AML-193 (cell line): ENCODE data around the gene PCSK4.
"Not testable (repeated sequence)": the region's sequence is repeated elsewhere in the genome, so short reads cannot be mapped to it uniquely, and the experiment has no call there.

Source experiments
- DNase-seq, 2 experiments: peaks; one replicate each; lab custom pipeline; 2025; lab: John Stamatoyannopoulos, UW

The PCSK4 gene

GRCh38 chr19:1490311-1491113 lies at the start of gene PCSK4:
Gene PCSK4 (minus strand): TSS chr19:1490350. CDS start chr19:1490346, 4 bp downstream.
- peak; percentile 99 to 100 for DNase-seq

GRCh38 chr19:1539749-1540148 lies 49.6 kb upstream of the PCSK4 start:
- not testable (repeated sequence) for DNase-seq

GRCh38 chr19:1538978-1539377 lies 48.8 kb upstream of the PCSK4 start:
- no peak for DNase-seq

GRCh38 chr19:1535699-1536098 lies 45.5 kb upstream of the PCSK4 start:
- DNase-seq, result not testable (repeated sequence)

GRCh38 chr19:1534972-1535371 lies 44.8 kb upstream of the PCSK4 start:
- no peak for DNase-seq

GRCh38 chr19:1533510-1534150 lies 43.5 kb upstream of the PCSK4 start:
- DNase-seq, result no peak

- DNase-seq, result no peak
Measured at GRCh38 chr19:1532003-1532402, 41.9 kb upstream of the PCSK4 start.

- DNase-seq, result no peak
Measured at GRCh38 chr19:1531587-1531986, 41.4 kb upstream of the PCSK4 start.

GRCh38 chr19:1530856-1531255 lies 40.7 kb upstream of the PCSK4 start:
- DNase-seq, result not testable (repeated sequence)

GRCh38 chr19:1529430-1529816 lies 39.3 kb upstream of the PCSK4 start:
- no peak for DNase-seq

- DNase-seq, result no peak
Measured at GRCh38 chr19:1528596-1529429, 38.7 kb upstream of the PCSK4 start.

GRCh38 chr19:1527650-1528309 lies 37.6 kb upstream of the PCSK4 start:
- DNase-seq, result no peak

GRCh38 chr19:1526979-1527649 lies 37.0 kb upstream of the PCSK4 start:
- no peak for DNase-seq

- DNase-seq, result no peak
Measured at GRCh38 chr19:1526066-1526778, 36.1 kb upstream of the PCSK4 start.

- DNase-seq, result no peak
Measured at GRCh38 chr19:1525343-1525742, 35.2 kb upstream of the PCSK4 start.

- no peak for DNase-seq
Measured at GRCh38 chr19:1524972-1525325, 34.8 kb upstream of the PCSK4 start.

GRCh38 chr19:1524287-1524971 lies 34.3 kb upstream of the PCSK4 start:
- DNase-seq, result no peak

- no peak for DNase-seq
Measured at GRCh38 chr19:1523412-1524286, 33.5 kb upstream of the PCSK4 start, which contains the start of gene PLK5. Gene PLK5 (plus strand): TSS chr19:1524077. CDS start chr19:1526997, 2,920 bp downstream.

GRCh38 chr19:1522838-1523237 lies 32.7 kb upstream of the PCSK4 start:
- DNase-seq, result no peak
